Heart left ventricle (tissue), 13 donors: Measurements from ENCODE around the gene GPR39.

Source experiments
- POLR2A ChIP-seq, 2 donors: fragments of 450-650 bp; IDR thresholded peaks; one replicate each; pipeline ENCODE4 v1.6.1; 2017; ENCODE audit warnings: antibody characterized with exemption in 2 of 2, mild to moderate bottlenecking in 2 of 2, moderate library complexity in 2 of 2
- TF ChIP-seq, protein P1 (sequence below), 12 donors: fragments of 200-600 bp; sonication (generic) in 4 of 12; IDR thresholded peaks; one replicate each; pipeline versions ENCODE4 v1.5.0 to v1.8.0; 2018 to 2022; ENCODE audit warnings: antibody characterized with exemption in 12 of 12, mild to moderate bottlenecking in 5 of 12
- donor health status: ischemic (EF 13 %, LVEDD 7.1; RV severe dilation, severe dysfunction).
- donor health status: DM: no; HTN: yes; CAD: no.
- donor health status: DM: no; HTN: no; CAD: no.
- donor health status: ischemic (EF 25% LVEDD 6.9; RV normal size, moderate dysfunction).
- donor health status: ischemic (EF 25% LVEDD 5.7; RV mildly dilated, moderate dysfunction).
- donor health status: ischemic (EF 35%, LVEDD 5.7; RV mildly dilated, moderate dysfunction).
- donor health status: nonischemic (EF 11% LVEDD 7.7; RV severe dilation, severe dysfunction).
- donor health status: DM: yes; HTN: yes; CAD: no.
- donor health status: PGD.
- donor health status: ischemic (EF 29% LVEDD 5.4; RV normal size, mild dysfunction).
- donor health status: nonischemic (EF 23%, LVEDD 6.1; RV moderate dilation, normal function).

DNA sequence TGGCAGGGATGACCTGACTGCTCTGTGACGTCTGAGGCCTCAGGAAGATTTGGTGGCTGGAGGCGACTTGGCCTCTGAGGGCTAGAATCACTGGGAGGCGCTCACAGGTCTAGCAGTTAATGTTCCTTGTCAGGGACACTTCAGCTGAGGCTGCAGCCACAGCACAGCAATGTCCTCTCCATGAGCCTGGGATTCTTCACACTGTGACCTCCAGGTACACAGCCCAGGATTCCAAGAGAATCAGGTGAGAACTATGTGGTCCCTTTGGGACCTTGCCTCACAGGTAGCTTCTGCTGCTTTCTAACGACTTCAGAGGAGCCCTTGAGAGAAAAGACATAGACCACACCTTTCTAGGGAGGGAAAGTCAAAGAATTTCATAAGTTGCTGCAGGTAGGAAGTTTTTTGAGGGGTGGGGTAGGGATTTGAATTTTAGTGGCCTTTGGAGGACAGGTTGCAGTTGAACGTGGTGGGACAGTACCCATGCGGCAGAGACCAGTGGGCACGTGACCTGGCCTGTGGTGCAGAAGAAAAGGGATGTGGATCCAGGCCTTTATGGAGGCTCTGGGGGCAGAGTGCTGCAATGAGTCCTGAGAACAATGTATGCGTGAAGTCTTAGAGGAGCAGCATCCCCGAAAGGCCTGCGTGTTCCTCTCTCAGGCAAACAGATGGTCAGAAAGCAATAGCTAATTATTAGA, 167.2 kb downstream of the GPR39 start:
- TF ChIP-seq, protein P1, sequence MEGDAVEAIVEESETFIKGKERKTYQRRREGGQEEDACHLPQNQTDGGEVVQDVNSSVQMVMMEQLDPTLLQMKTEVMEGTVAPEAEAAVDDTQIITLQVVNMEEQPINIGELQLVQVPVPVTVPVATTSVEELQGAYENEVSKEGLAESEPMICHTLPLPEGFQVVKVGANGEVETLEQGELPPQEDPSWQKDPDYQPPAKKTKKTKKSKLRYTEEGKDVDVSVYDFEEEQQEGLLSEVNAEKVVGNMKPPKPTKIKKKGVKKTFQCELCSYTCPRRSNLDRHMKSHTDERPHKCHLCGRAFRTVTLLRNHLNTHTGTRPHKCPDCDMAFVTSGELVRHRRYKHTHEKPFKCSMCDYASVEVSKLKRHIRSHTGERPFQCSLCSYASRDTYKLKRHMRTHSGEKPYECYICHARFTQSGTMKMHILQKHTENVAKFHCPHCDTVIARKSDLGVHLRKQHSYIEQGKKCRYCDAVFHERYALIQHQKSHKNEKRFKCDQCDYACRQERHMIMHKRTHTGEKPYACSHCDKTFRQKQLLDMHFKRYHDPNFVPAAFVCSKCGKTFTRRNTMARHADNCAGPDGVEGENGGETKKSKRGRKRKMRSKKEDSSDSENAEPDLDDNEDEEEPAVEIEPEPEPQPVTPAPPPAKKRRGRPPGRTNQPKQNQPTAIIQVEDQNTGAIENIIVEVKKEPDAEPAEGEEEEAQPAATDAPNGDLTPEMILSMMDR (IDR thresholded peaks at IDR 0.05), result no peak
- no peak for TF ChIP-seq POLR2A (IDR thresholded peaks at IDR 0.05)
